ENCODE measurements around the gene PTPRN2.
"Not testable (repeated sequence)": the region's sequence is repeated elsewhere in the genome, so short reads cannot be mapped to it uniquely, and the experiment has no call there.

Gene PTPRN2

DNA sequence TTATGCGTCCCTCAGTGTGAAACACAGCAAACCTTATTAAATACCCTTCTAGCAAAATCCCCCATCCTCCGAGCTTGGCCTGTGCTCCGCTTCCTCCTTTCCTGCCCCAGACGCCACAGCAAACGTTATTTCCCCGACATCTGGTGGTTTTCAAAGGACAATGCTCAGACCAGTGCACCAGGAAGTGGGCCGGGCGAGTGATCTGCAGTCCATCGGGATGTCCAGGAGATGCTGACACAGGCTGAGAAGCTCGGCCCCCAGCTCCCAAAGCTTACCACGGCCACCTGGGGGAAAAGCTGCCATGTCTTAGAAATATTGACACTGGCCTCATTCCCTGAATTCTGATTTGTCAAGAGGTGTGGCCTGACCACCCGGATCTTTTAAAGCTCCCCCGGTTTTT, 129.5 kb downstream of the PTPRN2 start:
- DNase-seq, result no peak

DNA sequence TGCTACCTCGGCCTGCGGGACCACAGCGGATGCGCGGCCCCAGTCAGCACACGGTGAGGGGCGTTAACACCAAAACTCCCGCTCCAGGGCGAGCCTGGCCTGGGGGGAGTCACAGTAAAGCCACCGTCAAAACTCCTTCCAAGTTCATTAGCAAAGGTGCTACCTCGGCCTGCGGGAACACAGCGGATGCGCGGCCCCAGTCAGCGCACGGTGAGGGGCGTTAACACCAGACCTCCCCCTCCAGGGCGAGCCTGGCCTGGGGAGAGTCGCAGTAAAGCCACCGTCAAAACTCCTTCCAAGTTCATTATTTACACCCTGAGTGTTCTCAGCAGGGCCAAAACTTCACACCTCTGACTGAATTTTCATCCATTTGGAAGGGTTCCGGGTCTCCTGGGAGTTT, 130.0 kb downstream of the PTPRN2 start:
- DNase-seq, result not testable (repeated sequence)

DNA sequence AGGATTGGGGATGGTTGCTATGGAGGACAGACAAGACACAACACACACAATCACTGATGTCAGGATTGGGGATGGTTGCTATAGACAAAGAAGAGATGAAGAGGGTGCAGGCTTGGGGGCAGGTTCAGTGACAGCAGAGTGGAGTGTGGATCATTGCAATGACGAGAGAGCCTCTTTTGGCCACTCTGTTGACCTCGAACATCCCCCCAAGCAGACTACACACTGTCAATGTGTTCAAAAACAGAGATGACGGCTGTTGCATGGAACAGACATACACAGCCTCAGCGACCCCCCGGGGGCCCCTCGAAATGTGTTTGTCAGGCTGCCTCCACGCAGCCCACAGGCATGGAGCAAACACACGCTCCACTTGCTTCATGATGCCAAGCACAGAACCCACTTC, 133.0 kb downstream of the PTPRN2 start:
- DNase-seq, result no peak

DNA sequence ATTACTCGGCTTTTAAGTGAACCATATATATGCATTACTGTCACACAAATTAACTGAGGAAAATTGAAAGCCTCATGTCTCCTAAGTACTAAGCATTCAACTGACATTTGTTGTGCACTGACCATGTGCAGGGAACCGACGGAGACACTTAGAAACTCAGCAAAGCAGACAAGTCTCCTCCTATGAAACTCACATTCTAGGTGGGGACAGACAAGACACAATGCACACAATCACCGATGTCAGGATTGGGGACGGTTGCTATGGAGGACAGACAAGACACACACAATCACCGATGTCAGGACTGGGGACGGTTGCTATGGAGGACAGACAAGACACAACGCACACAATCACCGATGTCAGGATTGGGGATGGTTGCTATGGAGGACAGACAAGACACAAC, 134.0 kb downstream of the PTPRN2 start:
- DNase-seq, result no peak

- no peak for DNase-seq
Measured at GRCh38 chr7:158452331-158452730, 135.3 kb downstream of the PTPRN2 start.

DNA sequence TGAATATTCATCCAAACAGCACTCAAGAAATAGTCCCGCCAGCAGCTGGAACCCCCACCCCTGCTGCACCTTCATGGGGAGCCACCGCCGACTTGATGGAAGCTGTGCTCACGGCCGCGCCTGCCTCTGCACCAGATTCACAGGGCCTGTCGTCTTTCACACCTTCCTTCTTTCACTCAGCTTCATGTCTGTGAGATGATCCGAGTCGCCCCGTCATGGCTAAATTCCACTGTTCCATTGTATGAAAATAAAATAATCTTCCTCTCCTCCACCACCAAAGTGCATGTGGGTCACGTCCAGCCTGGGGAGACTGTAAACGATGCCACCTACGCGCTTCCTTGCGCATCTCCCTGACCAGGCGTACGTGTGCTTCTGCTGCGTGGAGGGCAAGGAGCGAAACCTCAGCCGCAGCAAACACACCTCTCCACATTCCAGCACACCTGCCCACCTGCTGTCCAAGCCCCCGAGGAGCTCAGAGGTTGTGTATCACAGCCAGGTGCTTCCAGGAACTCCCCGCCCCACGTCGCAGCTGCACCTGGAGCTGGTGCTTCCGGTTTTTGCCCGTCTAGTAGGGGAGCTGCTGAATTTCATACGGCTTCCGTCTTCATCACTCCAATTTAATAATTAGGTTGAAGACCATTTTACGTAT, 137.0 kb downstream of the PTPRN2 start:
- DNase-seq, result no peak

GRCh38 chr7:158449942-158450341, 137.7 kb downstream of the PTPRN2 start:
- no peak for DNase-seq

DNA sequence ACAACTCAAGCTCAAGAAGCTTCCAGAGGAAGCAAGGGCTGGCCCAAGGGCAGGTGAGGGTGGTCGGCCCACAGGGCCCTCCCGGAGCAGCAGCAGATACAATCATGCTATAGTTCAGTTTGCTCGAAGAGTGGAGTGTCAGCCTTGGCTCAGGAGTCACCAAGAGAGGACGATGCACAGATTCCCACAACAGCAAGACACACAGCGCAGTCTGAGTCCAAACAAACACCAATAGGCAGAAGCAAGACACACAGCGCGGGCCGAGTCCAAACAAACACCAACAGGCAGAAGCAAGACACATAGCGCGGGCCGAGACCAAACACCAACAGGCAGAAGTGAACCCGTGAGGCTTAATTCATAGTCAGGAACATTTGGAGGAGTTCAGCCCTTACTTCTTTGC, 138.4 kb downstream of the PTPRN2 start:
- DNase-seq, result no peak

DNA sequence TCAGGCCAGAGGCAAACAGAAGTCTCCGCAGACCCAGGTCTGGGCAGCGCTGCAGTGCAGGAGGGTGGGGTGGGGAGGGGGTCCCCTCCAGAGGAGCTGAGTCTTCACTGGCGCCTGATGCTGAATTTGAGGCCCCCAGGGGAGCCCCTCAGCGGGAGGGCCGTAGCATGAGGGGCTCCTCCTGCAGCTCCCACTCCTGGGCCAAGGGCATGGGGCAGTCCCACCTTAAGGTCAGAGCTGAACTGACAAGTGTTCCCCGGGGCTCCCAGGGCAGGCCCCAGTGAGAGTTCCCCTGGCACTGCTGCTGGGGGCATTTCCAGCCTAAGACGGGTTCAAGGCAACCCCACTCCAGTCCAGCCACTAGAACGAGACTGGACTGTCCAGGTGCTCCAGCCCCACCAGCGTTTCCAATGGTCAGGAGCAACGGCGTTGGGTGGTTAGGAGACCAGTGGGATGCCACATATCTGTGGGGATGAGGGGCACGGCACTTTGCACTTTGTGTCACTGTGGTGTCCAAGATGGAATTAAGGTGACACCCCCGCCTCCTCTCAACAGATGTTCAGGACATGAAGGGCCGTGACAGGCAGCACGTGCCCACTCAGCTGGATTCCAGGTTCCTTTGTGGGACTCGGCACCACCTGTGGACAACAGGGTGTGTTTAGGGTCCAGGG, 139.1 kb downstream of the PTPRN2 start:
- no peak for DNase-seq

DNA sequence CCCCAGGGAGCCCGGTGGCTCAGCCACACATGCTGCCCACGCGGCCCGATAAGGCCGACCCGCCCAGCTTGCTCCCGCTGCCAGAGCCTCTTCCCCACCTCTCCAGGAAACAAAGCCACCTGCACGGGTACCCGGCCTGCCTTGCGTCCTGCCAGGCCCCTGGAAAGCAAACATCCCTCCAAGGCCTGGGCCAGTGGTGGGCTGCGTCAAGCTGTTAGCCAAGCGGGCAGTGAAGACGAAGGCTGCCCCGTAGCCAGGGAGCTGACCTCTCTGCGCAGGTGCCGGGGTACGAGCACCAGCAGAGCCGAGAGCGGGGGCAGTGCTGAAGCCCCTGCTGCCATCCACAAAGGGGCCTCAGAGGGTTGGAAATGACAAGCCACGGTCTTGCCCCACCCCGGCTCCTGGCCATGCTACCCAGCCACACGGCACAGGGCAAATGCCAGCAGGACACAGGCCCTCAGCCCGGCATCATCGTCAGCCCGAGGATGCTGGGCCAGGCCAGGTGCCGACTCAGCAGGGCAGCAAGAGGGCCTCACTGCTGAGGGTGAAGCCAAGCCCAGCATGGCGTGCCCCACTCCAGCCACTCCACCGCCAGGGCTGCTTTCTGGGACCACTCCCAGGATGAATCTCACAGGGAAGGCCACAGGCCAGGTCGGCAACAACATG, 140.0 kb downstream of the PTPRN2 start:
- no peak for DNase-seq

DNA sequence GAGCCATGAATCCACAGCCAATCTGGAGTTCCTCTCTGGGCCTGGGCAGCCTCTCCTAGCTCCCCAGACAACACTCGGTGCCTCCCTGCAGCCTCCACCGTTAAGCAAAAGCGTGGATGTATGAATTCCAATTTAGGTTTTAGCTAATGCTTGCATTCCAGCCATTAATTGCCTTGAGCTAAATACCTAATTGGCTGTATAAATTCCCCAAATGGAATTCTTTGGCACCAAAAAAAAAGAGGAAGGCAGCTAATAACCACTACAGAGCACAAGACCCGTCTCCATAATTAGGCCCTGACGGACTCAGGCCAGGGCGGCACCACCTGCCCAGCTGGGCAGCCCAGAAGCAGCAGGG, 140.5 kb downstream of the PTPRN2 start:
- no peak for DNase-seq

DNA sequence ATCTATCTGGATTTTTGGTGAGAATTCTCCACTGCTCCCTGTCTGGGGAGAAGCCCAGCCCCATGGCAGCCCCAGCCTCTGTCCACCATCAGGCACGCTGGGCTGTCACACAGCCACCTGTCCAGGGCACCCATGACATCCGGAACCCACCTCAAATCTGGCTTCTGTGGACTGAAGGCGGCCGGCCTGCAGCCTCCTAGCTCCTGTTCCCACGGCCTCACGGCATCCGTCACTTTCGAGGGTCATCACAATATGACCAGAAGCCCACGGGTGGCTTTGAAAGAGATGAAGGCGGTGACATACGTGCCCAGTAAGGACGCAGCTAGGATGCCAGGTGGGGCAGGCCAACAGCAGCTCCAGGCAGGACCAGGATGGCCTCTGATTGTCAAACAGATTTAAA, 140.9 kb downstream of the PTPRN2 start:
- no peak for DNase-seq

DNA sequence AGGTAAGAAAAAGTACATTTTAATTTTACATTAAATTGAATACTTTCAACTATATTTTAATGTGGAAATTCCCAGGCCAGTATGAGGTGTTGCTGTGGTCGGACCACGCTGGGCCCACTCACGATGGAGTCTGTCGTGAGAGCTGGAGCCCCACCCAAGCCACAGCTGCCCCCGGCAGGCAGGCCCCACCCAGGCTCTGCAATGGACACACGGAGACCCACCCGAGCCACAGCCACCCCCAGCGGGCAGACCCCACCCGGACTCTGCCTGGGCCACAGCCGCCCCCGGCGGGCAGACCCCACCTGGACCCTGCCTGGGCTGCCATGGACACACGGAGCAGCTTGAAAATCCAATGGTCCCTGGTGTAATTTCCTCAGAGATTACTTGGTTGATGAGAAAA, 141.3 kb downstream of the PTPRN2 start:
- DNase-seq, result no peak

DNA sequence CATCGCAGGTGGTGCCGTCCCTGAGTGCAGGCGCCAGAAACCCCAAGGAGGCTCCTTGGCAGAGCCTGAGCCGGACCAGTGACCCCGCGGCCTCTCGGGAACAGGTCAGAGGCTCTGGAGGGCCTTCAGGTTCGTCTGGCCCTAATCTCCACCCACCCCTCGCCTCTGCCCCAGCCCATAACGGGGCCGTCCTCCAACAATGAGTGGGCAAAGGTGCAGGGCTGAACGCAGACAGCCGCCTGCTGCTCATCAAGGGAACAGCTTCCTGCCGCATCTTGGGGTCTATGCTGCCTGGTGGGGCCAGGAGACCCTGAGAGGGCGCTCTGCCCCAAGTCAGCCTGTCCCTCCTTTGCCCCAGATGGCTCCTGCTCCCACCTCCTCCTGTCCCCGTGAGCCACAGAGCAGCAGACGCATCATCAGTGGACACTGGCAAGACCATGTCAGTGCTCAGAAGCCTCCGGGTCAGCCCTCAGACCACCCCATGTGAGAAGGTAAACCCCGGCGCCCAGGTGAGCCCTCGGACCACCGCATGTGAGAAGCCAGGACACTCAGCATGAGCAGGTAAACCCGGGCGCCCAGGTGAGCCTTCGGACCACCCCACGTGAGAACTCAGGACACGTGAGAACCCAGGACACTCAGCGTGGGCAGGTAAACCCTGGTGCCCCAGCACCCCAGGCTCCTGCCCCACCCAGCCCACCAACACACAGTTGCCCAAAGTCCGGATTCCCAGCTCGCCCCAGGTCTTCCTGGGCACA, 142.0 kb downstream of the PTPRN2 start:
- DNase-seq, result no peak

DNA sequence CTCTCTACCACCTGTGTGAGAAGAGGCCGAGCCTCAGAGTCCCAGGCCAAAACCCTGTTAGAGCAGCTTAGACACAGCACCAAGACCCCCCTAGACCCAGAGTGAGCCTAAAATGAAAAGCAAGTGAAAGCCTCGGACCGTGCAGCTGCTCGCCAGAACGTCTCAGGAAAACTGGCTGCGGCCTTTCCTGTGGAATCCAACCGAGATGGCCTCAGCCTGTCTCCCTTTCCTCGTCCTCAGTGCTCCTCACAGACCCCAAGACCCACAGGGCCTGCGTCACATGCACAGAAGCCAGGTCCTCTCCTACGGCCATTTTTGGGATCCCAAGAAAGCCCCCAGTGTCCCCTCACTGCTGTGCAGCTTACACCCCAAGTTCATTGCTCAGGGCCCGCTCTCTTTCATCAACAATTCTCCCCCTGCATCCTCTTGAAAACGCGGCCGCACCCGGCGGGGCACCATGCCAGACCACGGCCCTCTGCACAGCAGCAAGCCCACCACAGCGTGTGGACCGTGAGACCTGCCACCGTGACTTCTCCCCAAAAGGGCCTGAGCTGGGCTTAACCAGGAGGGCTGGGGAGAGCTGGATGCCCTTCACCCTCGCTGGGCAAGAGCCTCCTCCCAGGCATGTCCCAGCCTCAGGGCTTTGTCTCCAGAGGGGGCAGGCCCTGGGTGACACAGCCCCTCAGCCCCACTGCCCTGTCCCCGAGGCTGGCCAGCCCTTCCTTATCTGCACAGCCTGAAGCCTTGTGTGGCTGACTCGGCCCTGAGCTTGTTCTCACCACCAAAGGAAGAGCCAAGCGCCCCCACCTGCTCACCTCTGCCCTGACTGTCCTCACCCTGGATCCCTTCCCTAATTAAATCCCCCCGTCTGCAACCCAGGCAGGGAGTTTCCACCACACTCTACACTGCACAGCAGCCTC, 142.9 kb downstream of the PTPRN2 start:
- DNase-seq, result no peak

DNA sequence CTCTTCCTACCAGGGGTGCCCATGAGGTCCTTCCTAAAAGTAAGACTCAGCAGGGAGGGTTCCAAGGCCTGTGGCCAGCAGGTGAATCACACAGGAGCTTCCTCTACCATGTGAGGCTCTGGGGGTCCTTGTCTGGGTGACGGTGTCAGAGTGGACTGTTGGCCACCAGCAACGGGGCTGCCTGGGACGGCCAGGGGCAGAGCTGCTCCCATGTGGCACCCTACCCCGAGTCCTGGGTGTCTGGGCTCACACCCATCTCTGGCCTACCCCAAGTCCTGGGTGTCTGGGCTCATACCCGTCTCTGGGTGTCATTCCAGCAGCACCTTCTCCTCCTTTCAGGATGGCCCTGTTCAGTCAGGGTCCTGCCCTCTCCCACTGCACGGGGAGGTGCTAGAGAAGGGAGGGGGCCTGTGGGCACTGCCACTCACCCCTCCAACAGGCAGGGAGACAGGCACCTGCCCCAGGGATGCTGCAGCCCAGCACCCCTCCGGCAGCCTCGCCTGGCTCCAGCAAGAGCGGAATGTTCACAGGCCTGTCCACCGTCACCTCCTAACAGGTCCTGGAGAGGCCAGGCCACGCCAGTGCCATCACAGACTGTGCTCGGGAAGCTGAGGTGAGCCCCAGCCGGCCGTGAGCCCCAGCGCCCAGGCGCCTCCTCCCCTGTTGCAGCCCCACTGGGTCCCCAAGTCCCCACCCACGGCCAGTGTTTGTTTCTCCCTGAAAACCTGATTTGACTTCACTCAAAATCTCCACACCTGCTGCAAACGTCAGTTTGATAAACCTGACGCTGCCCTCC, 143.7 kb downstream of the PTPRN2 start:
- DNase-seq, result no peak

GRCh38 chr7:158443014-158443687, 144.5 kb downstream of the PTPRN2 start:
- DNase-seq, result no peak

GRCh38 chr7:158442260-158442659, 145.4 kb downstream of the PTPRN2 start:
- no peak for DNase-seq

DNA sequence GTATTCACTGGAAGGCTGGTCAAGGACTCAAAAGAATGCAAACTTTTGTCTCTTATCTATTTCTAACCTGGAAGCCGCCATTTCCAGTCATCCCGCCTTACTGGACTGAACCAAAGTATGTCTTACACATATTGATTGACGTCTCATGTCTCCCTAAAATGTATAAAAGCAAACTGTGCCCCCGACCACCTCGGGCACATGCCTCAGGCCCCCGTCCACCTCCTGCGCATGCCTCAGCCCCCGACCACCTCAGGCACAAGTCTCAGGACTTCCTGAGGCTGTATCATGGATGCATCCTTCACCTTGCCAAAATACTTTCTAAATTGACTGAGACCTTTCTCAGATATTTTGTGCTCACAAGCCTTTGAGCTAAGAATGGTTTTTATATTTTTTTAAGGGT, 148.6 kb downstream of the PTPRN2 start:
- DNase-seq, result no peak

DNA sequence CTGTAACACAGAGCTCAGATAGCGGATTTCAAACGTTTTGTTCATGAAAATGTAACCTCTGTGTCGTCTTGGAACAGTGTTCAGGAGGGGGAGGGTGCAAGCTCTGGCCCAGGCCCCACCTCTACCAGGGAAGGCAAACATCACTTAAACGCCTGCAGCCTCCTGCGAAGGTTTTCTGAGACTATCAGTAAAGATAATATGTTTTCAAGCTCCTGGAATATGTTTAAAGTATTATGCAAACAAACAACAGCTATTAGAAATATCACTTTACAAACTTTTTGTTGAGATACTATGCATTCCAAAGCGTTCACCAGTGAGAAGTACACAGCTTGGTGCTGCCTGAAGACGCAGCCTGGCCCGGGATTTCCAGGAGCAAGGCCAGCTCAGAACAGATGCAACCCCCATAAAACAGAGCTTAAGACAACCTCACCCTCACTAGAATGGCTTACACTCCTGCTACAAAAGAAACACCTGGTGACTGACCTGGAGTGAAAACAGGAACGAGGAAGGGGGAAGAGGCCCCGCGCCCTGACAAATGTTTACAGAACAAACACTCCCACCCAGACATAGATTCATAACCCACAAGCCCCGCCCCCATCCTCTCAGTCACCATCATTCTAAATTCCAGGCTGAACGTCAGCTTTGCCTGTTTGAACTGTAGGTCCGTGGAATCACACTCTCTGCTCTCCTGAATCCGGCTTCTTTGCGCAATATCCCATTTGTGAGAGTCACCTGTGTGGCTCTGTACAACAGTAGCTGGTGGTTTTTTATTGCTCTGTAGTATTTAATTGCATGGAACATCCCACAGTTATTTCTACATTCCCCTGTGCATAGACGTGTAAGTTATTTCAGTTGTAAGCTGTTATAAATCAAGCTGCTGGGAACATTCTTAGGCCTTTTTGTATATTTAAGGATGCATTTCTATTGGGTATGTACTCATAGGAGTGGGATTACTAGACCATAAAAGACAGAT, 155.0 kb downstream of the PTPRN2 start:
- DNase-seq, result no peak
